Activated T-cell treated with anti-CD3 and anti-CD28 coated beads, Interleukin-2, amount 50 U/mL, for 4 hours (primary cell): Measurements from ENCODE around the gene CAMTA1. TPM values are rescaled to one million over a fixed set of nuclear protein-coding genes. Genes with fewer than 3 reads are reported as not detected.

Source experiments
- ATAC-seq, 2 donors: fragments of 200-7000 bp; cut with Tn5 transposase; one replicate each; pipeline ENCODE4 v1.10.0; 2021
- DNase-seq: peaks from one replicate; pipeline ENCODE4 v3.0.0-alpha.2; 2020
- H3K27me3 Mint-ChIP-seq: one replicate; pipeline ENCODE4 v1.8.0; 2021; ENCODE audit warnings: low read depth, mixed read lengths
- H3K36me3 Mint-ChIP-seq: one replicate; pipeline ENCODE4 v1.8.0; 2022; ENCODE audit warnings: mixed read lengths; ENCODE audit not compliant: insufficient read depth
- H3K4me1 Mint-ChIP-seq: one replicate; pipeline ENCODE4 v1.8.0; 2021; ENCODE audit warnings: low read depth, mixed read lengths
- H3K4me3 Mint-ChIP-seq: one replicate; pipeline ENCODE4 v1.8.0; 2021; ENCODE audit warnings: mild to moderate bottlenecking, moderate library complexity, mixed read lengths
- H3K9me3 Mint-ChIP-seq: one replicate; pipeline ENCODE4 v1.8.0; 2021; ENCODE audit warnings: mixed read lengths
- total RNA-seq, 3 donors: library from RNA; stranded (reverse); gene quantifications; one replicate each; pipeline ENCODE4 v1.2.1, GENCODE V29; 2021

The CAMTA1 gene
- total RNA-seq, 3 donors from 2014 or later = 47.5 to 50.3 (median 47.7) TPM

GRCh38 chr1:7109901-7110300, 324.6 kb downstream of the CAMTA1 start:
- Mint-ChIP-seq H3K9me3 (no peaks in the 10 kb centered on the region), H3K36me3 (no peaks in the 10 kb centered on the region), H3K27me3 (peaks cover 2% of the 10 kb centered on the region), H3K4me3 (no peak overlapping the region), H3K4me1 (no peaks in the 10 kb centered on the region)
- DNase-seq (no peak), ATAC-seq (no peak)

GRCh38 chr1:7110321-7110720, 325.1 kb downstream of the CAMTA1 start:
- DNase-seq = no peak
- Mint-ChIP-seq H3K4me3 (no peak overlapping the region), H3K4me1 (no peaks in the 10 kb centered on the region), H3K36me3 (no peaks in the 10 kb centered on the region), H3K27me3 (peaks cover 2% of the 10 kb centered on the region), H3K9me3 (no peaks in the 10 kb centered on the region)
- ATAC-seq = no peak

- peaks cover 2% of the 10 kb centered on the region for H3K27me3 Mint-ChIP-seq
- DNase-seq (no peak), ATAC-seq (no peak)
- no peak overlapping the region for H3K4me3 Mint-ChIP-seq
- H3K36me3 Mint-ChIP-seq = no peaks in the 10 kb centered on the region
- no peaks in the 10 kb centered on the region for H3K4me1 Mint-ChIP-seq
- H3K9me3 Mint-ChIP-seq = peaks cover 7% of the 10 kb centered on the region
Measured at GRCh38 chr1:7111853-7112252, 326.6 kb downstream of the CAMTA1 start.

GRCh38 chr1:7113136-7113535, 327.9 kb downstream of the CAMTA1 start:
- ATAC-seq (no peak), DNase-seq (no peak)
- peaks cover 7% of the 10 kb centered on the region for H3K9me3 Mint-ChIP-seq
- no peaks in the 10 kb centered on the region for H3K4me1 Mint-ChIP-seq
- no peaks in the 10 kb centered on the region for H3K36me3 Mint-ChIP-seq
- H3K27me3 Mint-ChIP-seq = peaks cover 2% of the 10 kb centered on the region
- H3K4me3 Mint-ChIP-seq = no peak overlapping the region

GRCh38 chr1:7113822-7114221, 328.6 kb downstream of the CAMTA1 start:
- H3K4me3 Mint-ChIP-seq = no peak overlapping the region
- H3K36me3 Mint-ChIP-seq = no peaks in the 10 kb centered on the region
- H3K27me3 Mint-ChIP-seq = peaks cover 2% of the 10 kb centered on the region
- ATAC-seq (no peak), DNase-seq (no peak)
- H3K4me1 Mint-ChIP-seq = no peaks in the 10 kb centered on the region
- H3K9me3 Mint-ChIP-seq = peaks cover 7% of the 10 kb centered on the region

- DNase-seq = no peak
- Mint-ChIP-seq H3K9me3 (peaks cover 7% of the 10 kb centered on the region), H3K4me3 (no peak overlapping the region), H3K27me3 (peaks cover 2% of the 10 kb centered on the region), H3K36me3 (no peaks in the 10 kb centered on the region), H3K4me1 (no peaks in the 10 kb centered on the region)
- ATAC-seq = no peak
Measured at GRCh38 chr1:7116001-7116400, 330.7 kb downstream of the CAMTA1 start.

- no peak overlapping the region for H3K4me3 Mint-ChIP-seq
- H3K9me3 Mint-ChIP-seq = peaks cover 7% of the 10 kb centered on the region
- ATAC-seq = no peak
- peaks cover 2% of the 10 kb centered on the region for H3K27me3 Mint-ChIP-seq
- H3K36me3 Mint-ChIP-seq = no peaks in the 10 kb centered on the region
- no peak for DNase-seq
- H3K4me1 Mint-ChIP-seq = no peaks in the 10 kb centered on the region
Measured at GRCh38 chr1:7117399-7118281, 332.4 kb downstream of the CAMTA1 start.

GRCh38 chr1:7119156-7119555, 333.9 kb downstream of the CAMTA1 start:
- H3K4me3 Mint-ChIP-seq = no peak overlapping the region
- H3K27me3 Mint-ChIP-seq = peaks cover 2% of the 10 kb centered on the region
- no peaks in the 10 kb centered on the region for H3K4me1 Mint-ChIP-seq
- DNase-seq (no peak), ATAC-seq (no peak)
- H3K9me3 Mint-ChIP-seq = peaks cover 7% of the 10 kb centered on the region
- H3K36me3 Mint-ChIP-seq = no peaks in the 10 kb centered on the region

- no peak overlapping the region for H3K4me3 Mint-ChIP-seq
- H3K9me3 Mint-ChIP-seq = peaks cover 3% of the 10 kb centered on the region
- H3K4me1 Mint-ChIP-seq = no peaks in the 10 kb centered on the region
- ATAC-seq = no peak
- DNase-seq = no peak
- H3K27me3 Mint-ChIP-seq = peaks cover 2% of the 10 kb centered on the region
- no peaks in the 10 kb centered on the region for H3K36me3 Mint-ChIP-seq
Measured at GRCh38 chr1:7120863-7121621, 335.8 kb downstream of the CAMTA1 start.

- no peaks in the 10 kb centered on the region for H3K4me1 Mint-ChIP-seq
- ATAC-seq (no peak), DNase-seq (no peak)
- H3K36me3 Mint-ChIP-seq = no peaks in the 10 kb centered on the region
- H3K27me3 Mint-ChIP-seq = peaks cover 2% of the 10 kb centered on the region
- no peak overlapping the region for H3K4me3 Mint-ChIP-seq
- no peaks in the 10 kb centered on the region for H3K9me3 Mint-ChIP-seq
Measured at GRCh38 chr1:7121622-7121988, 336.4 kb downstream of the CAMTA1 start.

- H3K36me3 Mint-ChIP-seq = no peaks in the 10 kb centered on the region
- ATAC-seq = no peak
Measured at GRCh38 chr1:7127322-7128075, 342.2 kb downstream of the CAMTA1 start.

GRCh38 chr1:7128293-7128692, 343.0 kb downstream of the CAMTA1 start:
- Mint-ChIP-seq H3K9me3 (no peaks in the 10 kb centered on the region), H3K4me3 (no peak overlapping the region), H3K27me3 (peaks cover 4% of the 10 kb centered on the region), H3K36me3 (no peaks in the 10 kb centered on the region), H3K4me1 (no peaks in the 10 kb centered on the region)
- DNase-seq = no peak
- ATAC-seq = no peak

More at GRCh38 chr1:7127322-7128075, 342.2 kb downstream of the CAMTA1 start:
- DNase-seq = no peak
- H3K9me3 Mint-ChIP-seq = no peaks in the 10 kb centered on the region
- no peak overlapping the region for H3K4me3 Mint-ChIP-seq
- peaks cover 4% of the 10 kb centered on the region for H3K27me3 Mint-ChIP-seq
- H3K4me1 Mint-ChIP-seq = no peaks in the 10 kb centered on the region

- Mint-ChIP-seq H3K4me1 (no peaks in the 10 kb centered on the region), H3K4me3 (no peak overlapping the region), H3K9me3 (no peaks in the 10 kb centered on the region), H3K36me3 (no peaks in the 10 kb centered on the region), H3K27me3 (peaks cover 8% of the 10 kb centered on the region)
- ATAC-seq = no peak
- no peak for DNase-seq
Measured at GRCh38 chr1:7130127-7130526, 344.9 kb downstream of the CAMTA1 start.

GRCh38 chr1:7135493-7135892, 350.2 kb downstream of the CAMTA1 start:
- Mint-ChIP-seq H3K36me3 (no peaks in the 10 kb centered on the region), H3K4me1 (no peaks in the 10 kb centered on the region), H3K4me3 (no peak overlapping the region)

More at GRCh38 chr1:7135493-7135892, 350.2 kb downstream of the CAMTA1 start:
- no peak for DNase-seq
- no peak for ATAC-seq
- Mint-ChIP-seq H3K9me3 (no peaks in the 10 kb centered on the region), H3K27me3 (peaks cover 29% of the 10 kb centered on the region)
